ENCODE data around the gene RASD1.

GRCh38 chr17:17456251-17456650 is 39.9 kb downstream of the RASD1 start:
- no peak for TF ChIP-seq CTCF (IDR thresholded peaks at IDR 0.05; ENCODE audit: poor library complexity)
- no peak for TF ChIP-seq EZH2 (IDR thresholded peaks at IDR 0.05; ENCODE audit: borderline replicate concordance)
